Lower leg skin (tissue), 3 donors: ENCODE results near the gene QRSL1.

Source experiments
- POLR2A ChIP-seq, 2 donors: fragments of 450-650 bp; IDR thresholded peaks; one replicate each; pipeline ENCODE4 v1.6.1; 2016 to 2017; ENCODE audit warnings: antibody characterized with exemption in 2 of 2, mild to moderate bottlenecking in 1 of 2, moderate library complexity in 1 of 2
- TF ChIP-seq, protein P1 (sequence below), 3 donors: fragments of 450-650 bp; IDR thresholded peaks; one replicate each; pipeline ENCODE4 v1.5.1; 2016; ENCODE audit warnings: antibody characterized with exemption in 3 of 3, mild to moderate bottlenecking in 3 of 3, moderate library complexity in 2 of 3

DNA sequence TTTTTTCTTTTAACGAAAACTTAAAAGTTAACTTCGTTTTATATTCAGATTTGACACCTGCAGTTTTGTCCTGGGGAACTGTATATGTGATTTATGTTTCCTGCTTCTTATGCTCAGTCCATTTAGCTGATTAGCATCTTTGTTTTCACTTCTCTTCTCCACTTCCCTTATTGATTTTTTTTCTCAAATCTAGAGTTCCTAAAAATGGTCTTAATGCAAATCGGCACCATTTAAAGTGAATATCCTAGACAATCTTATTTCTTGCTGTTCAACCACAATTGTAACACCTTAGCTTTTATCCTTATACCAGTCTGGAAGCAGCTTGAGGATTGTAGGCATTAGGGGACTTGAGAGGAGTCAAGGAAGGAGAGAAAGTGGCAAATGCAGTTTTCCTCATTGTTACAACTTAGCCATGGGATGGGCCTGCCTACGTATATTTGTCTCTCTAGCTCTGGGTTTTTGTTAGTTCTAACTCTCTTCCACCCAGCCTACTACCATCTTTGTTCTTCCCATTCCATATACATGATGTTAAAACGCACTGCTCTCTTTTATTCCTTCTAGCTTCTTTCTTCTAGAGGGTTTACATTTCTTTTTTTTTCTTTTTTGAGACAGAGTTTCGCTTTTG lies 8.5 kb downstream of the QRSL1 start:
- no peak for TF ChIP-seq POLR2A (IDR thresholded peaks at IDR 0.05)
- TF ChIP-seq, protein P1, sequence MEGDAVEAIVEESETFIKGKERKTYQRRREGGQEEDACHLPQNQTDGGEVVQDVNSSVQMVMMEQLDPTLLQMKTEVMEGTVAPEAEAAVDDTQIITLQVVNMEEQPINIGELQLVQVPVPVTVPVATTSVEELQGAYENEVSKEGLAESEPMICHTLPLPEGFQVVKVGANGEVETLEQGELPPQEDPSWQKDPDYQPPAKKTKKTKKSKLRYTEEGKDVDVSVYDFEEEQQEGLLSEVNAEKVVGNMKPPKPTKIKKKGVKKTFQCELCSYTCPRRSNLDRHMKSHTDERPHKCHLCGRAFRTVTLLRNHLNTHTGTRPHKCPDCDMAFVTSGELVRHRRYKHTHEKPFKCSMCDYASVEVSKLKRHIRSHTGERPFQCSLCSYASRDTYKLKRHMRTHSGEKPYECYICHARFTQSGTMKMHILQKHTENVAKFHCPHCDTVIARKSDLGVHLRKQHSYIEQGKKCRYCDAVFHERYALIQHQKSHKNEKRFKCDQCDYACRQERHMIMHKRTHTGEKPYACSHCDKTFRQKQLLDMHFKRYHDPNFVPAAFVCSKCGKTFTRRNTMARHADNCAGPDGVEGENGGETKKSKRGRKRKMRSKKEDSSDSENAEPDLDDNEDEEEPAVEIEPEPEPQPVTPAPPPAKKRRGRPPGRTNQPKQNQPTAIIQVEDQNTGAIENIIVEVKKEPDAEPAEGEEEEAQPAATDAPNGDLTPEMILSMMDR (IDR thresholded peaks at IDR 0.05): no peak
